ENCODE measurements around the gene FAM120A. TPM values are rescaled to one million over a fixed set of nuclear protein-coding genes. Genes with fewer than 3 reads are reported as not detected.
A peak's percentile ranks its signal among the peaks of the same experiment; 100 is the strongest.

Gene FAM120A
- total RNA-seq, 1 experiment from 2014 or later: 53.3 TPM

GRCh38 chr9:93446073-93446472 lies 5.4 kb upstream of the FAM120A start:
- Mint-ChIP-seq H3K4me3 (no peak overlapping the region), H3K27me3 (ENCODE audit: low read depth) (no peaks in the 10 kb centered on the region), H3K4me1 (peaks cover 8% of the 10 kb centered on the region), H3K36me3 (peaks cover 42% of the 10 kb centered on the region), H3K27ac (peak overlapping the region; percentile 30), H3K9me3 (no peaks in the 10 kb centered on the region)
- DNase-seq (ENCODE audit: low spot score): no peak
- ATAC-seq: no peak
- CTCF ChIA-PET: no interaction called here
- POLR2A ChIA-PET: no interaction called here
- TF ChIP-seq EMX1 (CRISPR knock-in tag; IDR thresholded peaks at IDR 0.05): no peak
- no peak for TF ChIP-seq ZNF138 (CRISPR knock-in tag; conservative IDR thresholded peaks at IDR 0.05)
- TF ChIP-seq E2F4 (CRISPR knock-in tag; IDR thresholded peaks at IDR 0.05; ENCODE audit: borderline replicate concordance, low read depth): no peak
- no peak for TF ChIP-seq MXD4 (CRISPR knock-in tag; IDR thresholded peaks at IDR 0.05; ENCODE audit: borderline replicate concordance)
- no peak for TF ChIP-seq ZNF121 (CRISPR knock-in tag; IDR thresholded peaks at IDR 0.05)
- no peak for TF ChIP-seq TEAD4 (CRISPR knock-in tag; IDR thresholded peaks at IDR 0.05)
- TF ChIP-seq ZNF232 (CRISPR knock-in tag; IDR thresholded peaks at IDR 0.05): no peak
- TF ChIP-seq KAT7 (CRISPR knock-in tag; IDR thresholded peaks at IDR 0.05; ENCODE audit: borderline replicate concordance): no peak
- TF ChIP-seq SMAD3 (CRISPR knock-in tag; IDR thresholded peaks at IDR 0.05; ENCODE audit: borderline replicate concordance): no peak
- TF ChIP-seq ELF4 (CRISPR knock-in tag; IDR thresholded peaks at IDR 0.05; ENCODE audit: low read depth): no peak
- TF ChIP-seq IRF2 (CRISPR knock-in tag; IDR thresholded peaks at IDR 0.05; ENCODE audit: borderline replicate concordance, low read depth): no peak
- no peak for TF ChIP-seq PREB (CRISPR knock-in tag; IDR thresholded peaks at IDR 0.05; ENCODE audit: borderline replicate concordance)
- TF ChIP-seq FOXJ3 (CRISPR knock-in tag; IDR thresholded peaks at IDR 0.05; ENCODE audit: borderline replicate concordance): no peak
- no peak for TF ChIP-seq MYBL2 (CRISPR knock-in tag; IDR thresholded peaks at IDR 0.05)
- no peak for TF ChIP-seq PRRX2 (CRISPR knock-in tag; IDR thresholded peaks at IDR 0.05)

GRCh38 chr9:93447655-93448054 lies 3.8 kb upstream of the FAM120A start:
- ChIA-PET CTCF (no interaction called here), POLR2A (no interaction called here)
- Mint-ChIP-seq H3K9me3 (no peaks in the 10 kb centered on the region), H3K27me3 (ENCODE audit: low read depth) (no peaks in the 10 kb centered on the region), H3K4me3 (no peak overlapping the region), H3K4me1 (peaks cover 8% of the 10 kb centered on the region), H3K36me3 (peaks cover 42% of the 10 kb centered on the region), H3K27ac (no peak overlapping the region)
- DNase-seq (ENCODE audit: low spot score) (no peak), ATAC-seq (no peak)
- no peak for TF ChIP-seq RELA (CRISPR knock-in tag; IDR thresholded peaks at IDR 0.05; ENCODE audit: borderline replicate concordance)
- no peak for TF ChIP-seq E2F5 (CRISPR knock-in tag; IDR thresholded peaks at IDR 0.05)
- TF ChIP-seq ERG (CRISPR knock-in tag; IDR thresholded peaks at IDR 0.05): no peak
- no peak for TF ChIP-seq TEAD1 (CRISPR knock-in tag; IDR thresholded peaks at IDR 0.05)
- no peak for TF ChIP-seq ZNF138 (CRISPR knock-in tag; conservative IDR thresholded peaks at IDR 0.05)
- no peak for TF ChIP-seq JAZF1 (CRISPR knock-in tag; IDR thresholded peaks at IDR 0.05)
- TF ChIP-seq PRRX2 (CRISPR knock-in tag; IDR thresholded peaks at IDR 0.05): no peak
- TF ChIP-seq ZNF219 (CRISPR knock-in tag; IDR thresholded peaks at IDR 0.05; ENCODE audit: borderline replicate concordance): no peak
- no peak for TF ChIP-seq RORB (CRISPR knock-in tag; IDR thresholded peaks at IDR 0.05)
- TF ChIP-seq MXD4 (CRISPR knock-in tag; IDR thresholded peaks at IDR 0.05; ENCODE audit: borderline replicate concordance): no peak
- no peak for TF ChIP-seq NR3C1 (CRISPR knock-in tag; conservative IDR thresholded peaks at IDR 0.05; ENCODE audit: low read depth)
- no peak for TF ChIP-seq ZNF396 (CRISPR knock-in tag; IDR thresholded peaks at IDR 0.05; ENCODE audit: borderline replicate concordance)
- no peak for TF ChIP-seq ZNF423 (CRISPR knock-in tag; IDR thresholded peaks at IDR 0.05)

Measured in WTC11 (cell line).